ENCODE results near the gene LAMA2. TPM values are rescaled to one million over a fixed set of nuclear protein-coding genes. Genes with fewer than 3 reads are reported as not detected.
A peak's percentile ranks its signal among the peaks of the same experiment; 100 is the strongest.

Gene LAMA2
- total and polyA plus RNA-seq, 2 donors from 2014 or later: 2.2 to 20.8 TPM

- no peak for TF ChIP-seq CTCF (IDR thresholded peaks at IDR 0.05; ENCODE audit: borderline replicate concordance, extremely low read depth, insufficient read depth)
- no peak for FAIRE-seq
Observed at GRCh38 chr6:129411092-129411491, 528.2 kb downstream of the LAMA2 start.

GRCh38 chr6:129416337-129416990 is 533.5 kb downstream of the LAMA2 start:
- H3K9me3 ChIP-seq (ENCODE audit: control insufficient read depth in 2 of 3, insufficient read depth in 1 of 3, low read length in 3 of 3): no peaks in the 10 kb centered on the region
- FAIRE-seq (no peak), DNase-seq (no peak)
- no peaks in the 10 kb centered on the region for H3K4me1 ChIP-seq (ENCODE audit: control insufficient read depth in 2 of 3, insufficient read depth in 2 of 3, low read depth in 1 of 3, low read length in 3 of 3)
- H3K36me3 ChIP-seq (ENCODE audit: control insufficient read depth in 2 of 3, insufficient read depth in 3 of 3, low read length in 3 of 3): no peaks in the 10 kb centered on the region
- intact Hi-C loops (cut with DNase I): no loop called here
- no peaks in the 10 kb centered on the region for H3K27me3 ChIP-seq (ENCODE audit: control insufficient read depth, insufficient read depth, low read length)
- TF ChIP-seq CTCF (IDR thresholded peaks at IDR 0.05; ENCODE audit: borderline replicate concordance, extremely low read depth, insufficient read depth): no peak
- no peak overlapping the region for H3K4me3 ChIP-seq (ENCODE audit: low read length in 3 of 3)
- no peak overlapping the region for H3K27ac ChIP-seq (ENCODE audit: low read depth in 2 of 2, low read length in 2 of 2)
- no peak overlapping the region for H3K9ac ChIP-seq (ENCODE audit: low read length in 3 of 3)

More at GRCh38 chr6:129411092-129411491, 528.2 kb downstream of the LAMA2 start:
- Histone ChIP-seq H3K27me3 (ENCODE audit: control insufficient read depth, insufficient read depth, low read length) (no peaks in the 10 kb centered on the region), H3K36me3 (ENCODE audit: control insufficient read depth in 2 of 3, insufficient read depth in 3 of 3, low read length in 3 of 3) (no peaks in the 10 kb centered on the region), H3K27ac (ENCODE audit: low read depth in 2 of 2, low read length in 2 of 2) (no peak overlapping the region), H3K9me3 (ENCODE audit: control insufficient read depth in 2 of 3, insufficient read depth in 1 of 3, low read length in 3 of 3) (no peaks in the 10 kb centered on the region), H3K9ac (ENCODE audit: low read length in 3 of 3) (no peak overlapping the region), H3K4me1 (ENCODE audit: control insufficient read depth in 2 of 3, insufficient read depth in 2 of 3, low read depth in 1 of 3, low read length in 3 of 3) (no peaks in the 10 kb centered on the region), H3K4me3 (ENCODE audit: low read length in 3 of 3) (no peak overlapping the region)
- intact Hi-C loops (cut with DNase I): no loop called here
- no peak for DNase-seq

- Histone ChIP-seq H3K4me3 (ENCODE audit: low read length in 3 of 3) (no peak overlapping the region), H3K27me3 (ENCODE audit: control insufficient read depth, insufficient read depth, low read length) (no peaks in the 10 kb centered on the region), H3K36me3 (ENCODE audit: control insufficient read depth in 2 of 3, insufficient read depth in 3 of 3, low read length in 3 of 3) (no peaks in the 10 kb centered on the region), H3K9ac (ENCODE audit: low read length in 3 of 3) (no peak overlapping the region), H3K27ac (ENCODE audit: low read depth in 2 of 2, low read length in 2 of 2) (no peak overlapping the region), H3K9me3 (ENCODE audit: control insufficient read depth in 2 of 3, insufficient read depth in 1 of 3, low read length in 3 of 3) (no peaks in the 10 kb centered on the region), H3K4me1 (ENCODE audit: control insufficient read depth in 2 of 3, insufficient read depth in 2 of 3, low read depth in 1 of 3, low read length in 3 of 3) (no peaks in the 10 kb centered on the region)
- intact Hi-C loops (cut with DNase I): no loop called here
- DNase-seq (peak in 1 of 5 donors; percentile 49), FAIRE-seq (no peak)
- no peak for TF ChIP-seq CTCF (IDR thresholded peaks at IDR 0.05; ENCODE audit: borderline replicate concordance, extremely low read depth, insufficient read depth)
Observed at GRCh38 chr6:129417416-129418086, 534.6 kb downstream of the LAMA2 start.

All from kidney (tissue), 14 donors.